OCI-LY3 (cell line): Measurements from ENCODE around the gene PIP4P1.

Source experiments
- EZH2phosphoT487 ChIP-seq: fragments of 200-600 bp; shearing (Covaris generic); IDR thresholded peaks from 2 replicates; pipeline ENCODE4 v1.6.1; 2018; ENCODE audit warnings: antibody characterized with exemption, mixed run types, low read depth
- TF ChIP-seq, protein P1 (sequence below): fragments of 200-600, 300-600 bp; sonication (generic); IDR thresholded peaks from 2 replicates; pipeline ENCODE4 v1.5.1; 2014; ENCODE audit warnings: antibody characterized with exemption, low read length, low read depth

DNA sequence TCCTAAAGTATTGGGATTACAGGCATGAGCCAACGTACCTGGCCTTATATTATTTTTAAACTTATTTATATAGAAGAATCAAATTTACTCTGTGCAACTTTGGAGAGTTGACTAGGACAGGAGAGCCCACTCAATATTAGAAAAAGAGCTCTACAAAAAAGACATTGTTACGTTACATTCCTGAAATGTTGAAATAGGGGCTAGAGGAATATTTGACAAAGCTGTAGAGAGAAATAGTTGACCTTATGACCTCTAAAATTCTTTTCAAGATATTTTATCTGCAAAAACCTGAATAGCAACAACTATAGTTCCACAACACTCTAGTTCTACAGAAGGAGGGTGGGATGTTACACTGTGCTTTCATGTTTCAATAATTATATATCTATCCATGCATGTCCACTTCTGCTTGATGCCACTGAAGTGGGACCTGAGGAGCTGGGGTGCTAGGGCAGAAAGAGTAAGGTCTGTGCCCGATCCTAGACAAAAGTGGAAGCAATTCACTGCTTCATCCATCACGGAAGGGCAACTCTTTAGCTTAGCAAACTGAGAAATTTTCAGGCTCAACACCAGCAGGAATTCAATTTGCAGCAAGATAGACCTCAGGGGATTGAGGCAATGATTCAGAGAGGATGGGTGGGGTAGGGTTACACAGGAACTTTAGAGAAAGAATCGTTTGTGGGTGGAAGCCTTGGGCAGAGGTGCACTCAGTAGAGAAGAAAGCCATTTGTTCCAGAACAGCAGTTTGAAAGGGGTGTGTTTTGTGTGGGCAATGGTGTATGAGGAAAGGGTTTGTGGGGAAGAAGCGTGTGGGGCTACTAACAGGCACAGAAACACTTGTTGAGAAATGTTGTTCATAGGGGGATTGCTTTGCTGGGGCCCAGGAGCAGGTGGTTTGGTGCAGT, 28.1 kb upstream of the PIP4P1 start:
- TF ChIP-seq, protein P1, sequence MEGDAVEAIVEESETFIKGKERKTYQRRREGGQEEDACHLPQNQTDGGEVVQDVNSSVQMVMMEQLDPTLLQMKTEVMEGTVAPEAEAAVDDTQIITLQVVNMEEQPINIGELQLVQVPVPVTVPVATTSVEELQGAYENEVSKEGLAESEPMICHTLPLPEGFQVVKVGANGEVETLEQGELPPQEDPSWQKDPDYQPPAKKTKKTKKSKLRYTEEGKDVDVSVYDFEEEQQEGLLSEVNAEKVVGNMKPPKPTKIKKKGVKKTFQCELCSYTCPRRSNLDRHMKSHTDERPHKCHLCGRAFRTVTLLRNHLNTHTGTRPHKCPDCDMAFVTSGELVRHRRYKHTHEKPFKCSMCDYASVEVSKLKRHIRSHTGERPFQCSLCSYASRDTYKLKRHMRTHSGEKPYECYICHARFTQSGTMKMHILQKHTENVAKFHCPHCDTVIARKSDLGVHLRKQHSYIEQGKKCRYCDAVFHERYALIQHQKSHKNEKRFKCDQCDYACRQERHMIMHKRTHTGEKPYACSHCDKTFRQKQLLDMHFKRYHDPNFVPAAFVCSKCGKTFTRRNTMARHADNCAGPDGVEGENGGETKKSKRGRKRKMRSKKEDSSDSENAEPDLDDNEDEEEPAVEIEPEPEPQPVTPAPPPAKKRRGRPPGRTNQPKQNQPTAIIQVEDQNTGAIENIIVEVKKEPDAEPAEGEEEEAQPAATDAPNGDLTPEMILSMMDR, result no peak
- no peak for TF ChIP-seq EZH2phosphoT487
